GM19397 (cell line): ENCODE measurements around the gene UCP3.

Experiments used
- ATAC-seq: cut with Tn5 transposase; IDR thresholded peaks from one replicate; pipeline ENCODE4 v1.9.1; 2021; ENCODE audit warnings: mild to moderate bottlenecking, moderate library complexity; ENCODE audit not compliant: unreplicated experiment

UCP3 gene

DNA sequence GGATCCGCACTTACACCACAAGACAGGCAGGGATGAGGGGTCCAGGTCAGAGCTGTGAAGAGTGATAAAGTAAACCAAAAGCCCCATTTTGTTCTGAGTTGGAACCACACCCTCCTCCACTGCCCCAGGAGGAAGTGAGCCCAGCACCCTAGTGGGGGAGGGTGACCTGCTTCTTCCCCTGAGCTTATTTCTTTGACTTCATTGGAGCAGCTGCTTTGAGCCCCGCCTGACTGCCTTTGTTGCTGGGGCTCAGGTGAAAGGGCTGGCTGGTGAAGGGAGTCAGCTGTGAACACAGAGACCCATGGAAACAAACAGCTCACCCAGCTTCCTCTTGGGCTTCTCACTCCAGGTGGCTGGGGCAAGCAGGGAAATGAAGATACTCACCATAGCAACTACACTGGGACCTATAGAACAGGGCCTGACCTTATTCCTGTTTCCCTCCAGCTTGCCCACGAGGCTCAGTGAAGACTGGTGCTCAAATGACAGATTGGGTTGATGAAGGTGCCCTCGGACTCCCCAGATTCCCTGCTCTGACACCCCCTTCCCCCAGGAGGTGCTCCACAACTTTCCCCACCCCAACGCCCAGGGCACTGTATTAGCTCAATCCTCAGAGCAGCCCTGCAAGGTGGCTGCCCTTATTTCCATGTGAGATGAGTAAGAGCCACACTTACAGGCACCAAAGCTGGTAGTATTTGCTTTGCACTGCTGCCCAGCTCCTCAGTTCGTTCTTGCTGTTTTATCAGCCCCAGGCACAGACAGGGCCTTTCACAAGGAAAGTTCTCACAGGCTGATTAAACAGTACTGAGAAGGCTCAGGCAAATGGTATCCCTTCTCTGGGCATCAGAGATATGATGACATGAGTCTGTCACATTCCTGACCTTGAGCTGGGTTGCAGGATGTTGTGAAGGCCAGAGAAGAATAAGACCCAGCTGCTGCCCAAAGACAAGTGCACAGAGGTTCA, 28.6 kb downstream of the UCP3 start:
- peak; percentile 45 for ATAC-seq

DNA sequence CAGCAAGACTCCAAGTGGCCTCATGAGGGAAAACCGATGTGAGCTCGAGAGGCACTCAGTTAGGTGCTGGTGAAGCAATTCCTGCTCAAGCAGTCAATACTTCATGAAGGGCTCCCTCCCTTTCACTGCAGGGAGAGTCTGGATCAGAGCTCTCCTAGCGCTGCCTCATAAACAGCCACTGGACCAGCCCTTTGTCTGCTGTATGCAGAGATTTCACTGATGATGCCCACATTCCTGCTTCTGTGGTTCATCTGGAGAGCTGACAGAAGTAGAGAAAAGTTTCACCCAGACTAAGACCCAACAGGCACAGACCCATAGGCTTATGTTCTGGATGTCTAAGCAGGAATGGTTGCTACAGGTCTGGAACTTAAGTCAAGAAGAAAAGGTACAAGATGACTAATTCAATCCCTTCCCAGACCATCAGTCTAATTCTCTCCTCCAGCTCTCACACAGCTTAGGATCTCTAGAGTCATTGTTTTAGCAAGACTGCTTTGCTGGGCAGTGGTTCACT, 30.3 kb downstream of the UCP3 start:
- ATAC-seq, result no peak

DNA sequence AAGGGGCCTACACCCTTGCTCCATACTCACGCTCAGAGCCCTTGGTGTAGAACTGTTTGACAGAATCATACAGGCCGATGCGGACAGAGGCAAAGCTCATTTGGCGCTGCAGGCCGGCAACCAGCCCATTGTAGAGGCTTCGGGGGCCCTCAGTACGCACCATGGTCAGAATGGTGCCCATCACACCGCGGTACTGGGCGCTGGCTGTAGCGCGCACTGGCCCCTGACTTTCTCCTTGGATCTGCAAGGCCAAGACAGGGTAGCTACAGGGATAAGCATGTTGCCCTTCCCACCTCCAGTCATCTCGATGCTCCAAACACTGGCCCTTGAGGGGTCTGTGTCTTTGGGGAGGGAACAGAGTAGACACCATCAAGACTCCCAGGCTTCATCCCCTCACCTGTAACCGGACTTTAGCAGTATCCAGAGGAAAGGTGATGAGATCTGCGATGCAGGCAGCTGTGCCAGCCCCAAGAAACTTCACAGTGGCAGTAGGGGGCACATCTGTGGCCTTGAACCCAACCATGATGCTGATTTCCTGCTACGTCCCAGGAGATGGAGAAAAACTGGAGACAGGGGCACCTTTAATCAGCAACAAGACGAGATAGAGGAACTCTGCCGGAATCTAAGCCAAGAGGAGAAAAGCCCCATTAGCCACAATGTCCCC, 30.9 kb downstream of the UCP3 start:
- no peak for ATAC-seq

DNA sequence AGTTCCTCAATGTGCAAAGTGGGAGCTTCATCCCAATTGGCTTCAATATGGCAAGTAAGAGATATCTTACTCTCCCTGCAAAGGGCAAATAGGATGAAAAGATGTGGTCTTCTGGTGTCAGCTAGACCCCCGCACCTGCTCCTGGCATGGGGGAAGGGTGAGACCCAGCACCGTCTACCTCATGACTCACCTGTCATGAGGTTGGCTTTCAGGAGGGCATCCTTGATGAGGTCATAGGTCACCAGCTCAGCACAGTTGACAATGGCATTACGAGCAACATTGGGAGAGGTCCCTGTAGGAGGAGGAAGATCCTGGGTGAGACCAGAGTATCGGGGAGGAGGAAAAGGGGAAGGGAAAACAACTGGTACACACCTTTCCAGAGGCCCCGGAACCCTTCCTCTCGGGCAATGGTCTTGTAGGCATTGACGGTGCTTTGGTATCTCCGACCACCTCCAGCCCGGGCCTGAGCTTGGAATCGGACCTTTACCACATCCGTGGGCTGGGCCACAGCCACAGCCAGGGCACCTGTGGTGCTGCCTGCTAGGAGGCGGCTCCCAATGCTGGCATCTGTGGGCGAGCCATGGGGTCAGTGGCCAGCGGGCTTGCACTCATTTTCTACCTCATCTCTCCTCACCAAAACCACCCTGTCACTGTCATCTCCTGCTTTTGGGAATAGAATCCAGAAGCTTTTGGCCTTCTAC, 32.3 kb downstream of the UCP3 start:
- no peak for ATAC-seq

DNA sequence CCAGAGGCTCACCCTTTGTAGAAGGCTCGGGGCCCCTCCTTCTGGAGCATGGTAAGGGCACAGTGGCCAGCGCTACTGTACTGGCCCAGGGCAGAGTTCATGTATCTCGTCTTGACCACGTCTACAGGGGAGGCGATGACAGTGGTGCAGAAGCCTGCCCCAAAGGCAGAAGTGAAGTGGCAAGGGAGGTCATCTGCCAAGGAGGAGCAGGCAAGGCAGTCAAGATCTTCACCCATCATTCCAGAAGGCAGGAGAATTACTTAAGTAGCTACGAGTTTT, 33.5 kb downstream of the UCP3 start:
- no peak for ATAC-seq

DNA sequence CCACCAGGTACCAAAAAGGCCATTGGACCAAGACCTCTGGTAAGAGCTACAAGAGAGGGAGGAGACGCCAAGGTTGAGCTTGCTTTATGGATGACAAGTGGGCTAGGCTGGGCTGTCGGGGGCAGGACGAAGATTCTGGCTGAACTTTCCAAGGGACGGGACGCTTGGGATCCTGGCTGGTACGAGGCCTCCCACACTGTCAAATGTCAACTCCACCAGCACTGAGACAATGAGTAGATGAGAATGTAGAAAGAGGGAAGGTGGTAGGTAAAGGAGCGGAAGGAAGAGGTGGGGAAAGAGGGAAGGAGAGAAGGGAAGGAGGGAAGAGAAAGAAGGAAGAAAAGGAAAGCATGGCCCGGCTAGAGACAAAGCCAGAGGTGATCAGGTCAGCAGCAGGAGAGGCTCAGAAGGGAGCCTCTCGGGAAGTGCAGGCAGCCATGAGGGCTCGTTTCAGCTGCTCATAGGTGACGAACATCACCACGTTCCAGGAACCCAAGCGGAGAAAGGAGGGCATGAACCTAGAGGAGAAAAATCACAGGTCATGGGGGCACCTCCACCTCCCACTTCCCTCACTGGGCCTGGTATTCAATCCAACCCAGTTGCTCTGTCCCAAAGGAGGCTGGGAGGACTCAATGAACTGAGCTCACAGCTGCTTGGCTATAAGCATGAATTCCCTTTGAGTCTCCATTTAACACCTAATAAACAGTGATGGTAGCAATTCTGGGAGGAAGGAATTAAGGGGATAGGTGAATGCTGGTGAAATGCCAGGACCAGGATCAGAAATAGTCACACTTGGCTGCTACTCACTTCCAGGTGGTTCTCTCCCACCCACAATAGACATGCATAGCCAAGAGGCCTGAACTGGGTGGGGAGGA, 34.0 kb downstream of the UCP3 start:
- ATAC-seq, result no peak

DNA sequence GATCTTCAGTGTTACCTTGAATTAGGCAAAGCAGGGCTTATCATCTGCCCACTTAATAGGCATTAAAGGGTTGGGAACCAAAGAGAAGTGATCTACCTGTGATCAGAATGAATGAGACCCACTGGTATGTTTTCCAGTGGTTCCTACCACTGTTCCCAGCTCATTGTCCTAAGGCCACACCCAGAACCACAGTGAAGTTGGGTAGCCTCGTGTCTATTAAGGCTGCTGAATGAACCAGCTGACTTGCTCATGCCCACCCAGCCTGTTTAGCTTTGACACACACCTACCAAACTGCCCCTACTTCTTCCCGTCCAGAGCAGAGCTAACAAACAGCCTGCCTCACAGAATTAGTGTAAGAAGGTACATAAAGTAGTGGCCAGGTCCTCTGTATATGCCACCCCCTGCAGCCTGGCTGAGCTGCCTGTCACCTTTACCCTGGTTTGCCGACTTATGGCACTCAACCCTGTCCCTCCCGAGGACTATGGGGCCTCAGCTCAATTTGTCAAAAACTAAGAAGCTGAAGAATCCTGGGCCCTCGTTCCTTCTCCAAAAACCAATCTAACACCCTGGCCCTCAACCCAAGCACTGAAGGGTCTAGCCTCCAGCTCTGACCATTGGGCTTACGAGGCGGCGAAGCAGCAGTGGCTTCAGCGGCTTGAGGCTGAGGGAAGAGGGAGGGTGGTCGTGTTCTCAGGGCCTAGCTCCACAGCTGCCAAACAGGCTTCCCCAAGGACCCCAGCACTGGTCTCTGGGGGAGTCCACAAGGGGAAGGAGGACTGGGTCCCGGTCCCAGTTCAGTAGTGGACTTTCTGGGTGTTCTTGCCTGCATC, 36.0 kb downstream of the UCP3 start:
- ATAC-seq, result no peak

DNA sequence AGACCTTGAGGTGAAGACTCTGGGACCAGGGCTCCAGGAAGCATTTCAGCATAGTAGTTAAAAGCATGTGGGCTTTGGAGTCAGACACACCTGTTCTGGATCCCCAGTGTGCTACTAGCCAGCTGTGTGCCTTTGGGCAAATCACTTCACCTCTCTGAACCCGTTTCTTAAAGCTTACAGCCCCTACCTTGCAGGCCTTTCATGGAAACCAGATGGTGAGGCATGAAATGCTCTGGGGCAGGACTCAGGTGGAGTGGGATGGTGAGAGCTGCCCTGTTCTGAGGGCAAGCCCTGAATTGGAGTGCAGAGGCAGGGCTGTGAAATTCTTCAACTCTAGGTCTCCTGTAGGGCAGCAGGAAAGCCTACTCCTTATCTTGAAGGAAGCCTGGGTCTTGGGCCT, 36.7 kb downstream of the UCP3 start:
- ATAC-seq, result no peak

DNA sequence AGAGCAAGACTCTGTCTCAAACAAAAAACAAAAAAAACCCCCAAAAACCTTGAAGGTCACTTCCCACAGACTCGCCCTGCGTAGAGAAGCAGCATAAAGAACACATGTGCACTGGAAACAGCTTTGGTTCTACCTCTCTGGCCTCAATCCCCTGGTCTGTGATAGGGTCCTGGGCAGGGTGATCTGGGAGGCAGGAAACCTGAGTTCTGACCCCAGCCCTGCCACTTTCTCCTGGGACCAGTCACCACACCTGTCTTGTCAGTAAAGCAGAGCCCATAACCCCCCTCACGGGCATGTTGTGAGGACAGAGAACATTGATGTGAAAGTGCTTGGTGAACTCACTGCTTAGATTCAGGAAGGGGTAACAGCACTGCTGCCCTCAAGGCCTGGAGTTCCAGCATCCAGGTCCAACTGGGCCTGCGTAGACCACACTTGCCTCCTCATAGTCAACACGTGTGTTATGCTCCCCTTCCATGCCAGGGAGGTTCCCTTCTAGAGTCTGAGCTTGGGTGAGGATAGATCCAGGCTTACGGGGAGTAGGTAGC, 37.6 kb downstream of the UCP3 start:
- ATAC-seq, result no peak

DNA sequence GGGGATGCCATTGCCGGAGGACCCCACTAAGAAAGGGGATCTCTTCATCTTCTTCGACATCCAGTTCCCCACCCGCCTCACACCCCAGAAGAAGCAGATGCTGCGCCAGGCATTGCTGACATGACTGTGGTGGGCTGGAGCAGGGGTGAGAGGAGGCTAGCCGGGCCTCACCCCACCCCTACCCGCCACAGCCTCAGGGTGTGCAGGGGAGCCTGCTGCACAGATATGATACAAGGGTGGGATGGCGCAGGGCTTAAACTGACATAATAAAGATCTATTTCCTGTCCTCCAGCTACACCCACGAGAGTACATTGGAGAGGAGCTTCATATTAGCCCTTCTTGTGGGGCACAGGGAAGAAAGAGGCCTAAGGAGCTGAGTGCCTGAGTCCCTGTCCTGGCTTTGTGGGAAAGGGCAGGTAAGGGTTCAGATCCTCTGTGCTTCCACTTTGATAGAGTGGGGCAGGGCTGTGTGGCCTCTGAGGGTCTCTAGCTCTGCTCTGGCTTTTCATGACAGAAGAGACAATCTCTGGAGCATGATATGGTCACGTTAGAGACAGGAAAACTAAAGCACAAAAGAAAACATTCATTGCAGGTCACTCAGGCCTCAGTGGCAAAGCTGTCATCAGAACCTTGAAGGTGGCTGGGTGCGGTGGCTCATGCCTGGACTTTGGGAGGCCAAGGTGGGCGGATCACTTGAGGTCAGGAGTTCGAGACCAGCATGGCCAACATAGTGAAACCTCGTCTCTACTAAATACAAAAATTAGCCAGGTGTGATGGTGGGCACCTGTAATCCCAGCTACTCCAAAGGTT, 38.7 kb downstream of the UCP3 start:
- no peak for ATAC-seq

DNA sequence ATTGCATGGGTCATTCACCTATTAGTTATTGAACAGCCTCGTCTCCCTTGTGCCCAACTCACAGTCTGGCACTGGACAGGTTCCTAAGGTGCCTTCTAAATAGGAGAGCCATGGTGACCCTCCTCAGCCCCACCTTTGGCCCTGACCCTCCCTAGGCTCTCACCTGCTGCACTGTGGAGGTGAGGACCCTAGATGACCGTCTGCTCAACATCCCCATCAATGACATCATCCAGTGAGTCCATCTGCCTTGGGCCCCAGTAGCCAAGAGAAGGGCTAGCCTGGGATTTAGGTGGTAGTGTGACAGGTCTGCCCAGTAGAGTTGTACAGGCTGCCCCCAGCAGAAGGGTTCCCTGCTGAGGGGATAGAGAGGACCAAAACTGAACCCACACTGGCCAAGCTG, 39.8 kb downstream of the UCP3 start:
- no peak for ATAC-seq

DNA sequence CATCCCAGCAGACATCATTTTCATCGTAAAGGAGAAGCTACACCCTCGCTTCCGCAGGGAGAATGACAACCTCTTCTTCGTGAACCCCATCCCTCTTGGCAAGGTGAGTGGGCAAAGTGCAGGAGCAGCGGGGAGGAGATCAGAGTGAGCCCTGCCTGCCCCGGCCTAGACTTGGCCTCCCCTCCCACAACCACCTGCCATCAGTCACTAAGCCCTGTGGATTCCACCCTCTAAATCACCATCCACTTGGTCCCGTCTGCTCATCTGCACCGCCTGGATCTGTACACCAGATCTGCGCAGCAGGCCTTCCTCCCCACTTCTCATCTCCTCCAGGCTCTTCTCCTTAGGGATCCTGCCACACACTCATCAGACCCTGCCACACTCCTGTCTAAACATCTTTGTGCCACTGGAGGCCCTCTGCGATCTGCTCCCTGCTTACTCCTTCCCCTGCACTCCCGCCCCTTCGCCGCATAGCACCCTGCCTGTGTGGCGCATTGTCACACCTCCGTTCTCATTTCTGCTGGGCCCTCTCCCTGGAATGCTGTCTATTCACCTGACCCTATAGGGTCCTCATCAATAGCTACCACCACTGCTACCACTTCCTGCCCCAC, 40.4 kb downstream of the UCP3 start:
- no peak for ATAC-seq

DNA sequence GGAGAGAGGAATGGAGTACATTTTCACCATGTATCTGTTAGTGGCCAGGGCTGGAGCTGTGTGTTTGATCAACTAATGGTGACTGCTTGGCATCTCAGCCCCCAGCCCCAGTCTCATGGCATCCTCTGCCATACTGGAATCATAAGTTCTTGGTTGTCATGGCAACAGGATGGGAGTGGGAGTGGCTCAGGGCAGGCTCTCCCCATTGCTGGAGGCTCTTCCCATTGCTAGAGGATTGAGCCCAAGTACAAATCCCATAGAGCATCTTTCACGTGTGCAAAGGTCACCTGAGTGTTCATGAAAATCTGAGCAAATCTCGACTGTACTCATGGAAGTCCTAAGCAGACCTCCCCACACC, 43.1 kb downstream of the UCP3 start:
- ATAC-seq, result no peak

DNA sequence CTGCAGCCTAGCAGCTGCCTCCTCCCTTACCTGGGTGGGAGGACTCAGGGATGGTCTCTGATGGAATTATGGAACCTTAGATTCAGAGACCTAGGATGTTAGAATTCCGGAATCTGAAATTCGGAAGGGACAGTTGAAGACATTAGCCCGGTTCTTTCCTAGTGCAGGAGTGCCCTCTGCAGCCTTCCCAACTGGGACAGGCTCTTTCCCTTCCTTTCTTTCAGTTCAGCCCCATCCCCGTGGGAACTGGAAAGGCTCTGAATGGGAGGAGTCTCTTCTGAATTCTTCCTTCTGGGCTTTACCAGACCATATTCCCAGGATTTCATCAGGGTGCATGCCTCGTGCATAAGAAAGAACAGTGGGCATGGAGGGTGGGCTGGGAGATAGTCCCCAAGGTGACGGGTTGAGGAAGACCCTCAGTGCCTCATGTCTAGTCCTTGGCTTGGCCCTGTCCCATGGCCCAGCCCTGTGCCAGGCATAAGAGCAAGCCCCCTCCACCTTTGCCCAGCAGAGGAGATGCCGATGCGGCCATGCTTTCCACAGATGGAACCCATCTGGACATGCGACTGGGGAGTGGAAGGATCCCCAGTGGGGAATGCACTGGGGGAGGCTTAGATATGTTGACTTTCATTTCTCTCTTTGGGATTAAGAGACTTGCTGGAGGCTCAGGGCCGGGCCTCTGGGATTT, 43.7 kb downstream of the UCP3 start:
- no peak for ATAC-seq

DNA sequence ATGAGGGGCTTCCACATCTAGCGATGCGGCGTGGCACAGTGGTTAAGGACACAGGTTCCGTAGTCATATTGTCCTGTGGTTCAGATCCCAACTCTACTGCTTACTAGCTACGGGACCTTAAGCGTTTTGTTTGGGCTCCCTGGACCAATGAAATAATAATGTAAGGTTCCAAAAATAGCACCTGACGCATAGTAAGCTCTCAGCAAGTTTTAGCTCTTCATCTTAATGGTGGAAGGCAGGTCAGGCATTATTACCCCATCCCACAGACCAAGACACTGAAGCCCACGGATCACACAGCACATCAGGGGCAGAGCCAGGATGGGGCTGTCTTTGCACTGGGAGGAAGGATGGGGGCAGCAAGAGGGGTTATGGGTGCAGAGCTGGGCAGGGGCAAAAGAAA, 45.0 kb downstream of the UCP3 start:
- no peak for ATAC-seq

DNA sequence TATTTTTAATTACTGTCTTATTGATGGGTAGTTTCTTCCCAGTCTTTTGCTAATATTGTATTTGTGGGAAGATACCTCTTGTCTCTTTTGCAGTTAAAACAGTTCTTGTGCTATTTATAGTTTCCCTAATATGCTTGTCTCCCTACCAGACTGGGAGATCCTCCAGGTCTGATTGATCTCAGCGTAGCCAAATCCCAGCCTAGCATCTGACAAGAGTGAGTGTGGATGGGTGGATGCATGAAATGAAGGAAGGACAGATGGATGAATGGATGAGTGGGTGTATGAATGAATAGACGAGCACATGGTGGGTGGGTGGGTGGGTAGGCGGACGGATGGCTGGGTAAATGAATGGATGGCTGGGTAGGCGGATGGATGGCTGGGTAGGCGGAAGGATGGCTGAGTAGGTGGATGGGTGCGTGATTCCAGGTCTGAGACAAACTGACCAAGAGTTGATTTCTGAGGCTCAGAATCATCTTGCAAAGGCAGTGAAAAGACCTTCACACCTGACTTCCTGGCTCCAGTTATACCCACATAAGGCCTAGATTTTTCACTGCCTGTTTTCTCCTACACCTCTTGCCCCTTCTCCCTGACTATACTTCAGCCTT, 46.7 kb downstream of the UCP3 start:
- no peak for ATAC-seq

DNA sequence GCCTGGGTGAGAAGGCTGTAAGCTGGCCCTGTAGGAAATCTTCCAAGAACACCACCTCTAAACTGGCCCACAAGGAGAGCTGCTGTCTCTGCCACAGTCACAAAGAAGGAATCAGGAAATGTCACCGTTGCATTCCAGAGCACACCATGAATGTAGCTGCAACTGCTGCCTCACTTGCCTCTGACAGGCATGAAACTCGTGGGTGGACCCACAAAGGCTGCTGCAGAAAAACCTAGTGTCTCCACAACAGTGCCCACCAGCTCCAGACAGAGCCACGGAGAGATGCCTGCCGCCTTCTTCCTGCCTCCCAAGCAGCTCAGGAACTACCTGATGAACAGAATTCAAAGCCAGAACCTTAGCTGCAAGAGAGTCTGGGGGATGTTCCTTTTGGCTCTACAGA, 47.6 kb downstream of the UCP3 start:
- no peak for ATAC-seq
